Ramos (cell line): ENCODE data around the gene PCDHB5.
"Not testable (repeated sequence)": the region's sequence is repeated elsewhere in the genome, so short reads cannot be mapped to it uniquely, and the experiment has no call there.

Experiments
- in situ Hi-C: fragments of 300-500 bp; cut with MboI; formaldehyde crosslinking; loops from one replicate; pipeline ENCODE4 v1.14.3; 2022; ENCODE audit warnings: low sequenced_read_pairs; ENCODE audit not compliant: unreplicated experiment

Gene PCDHB5

DNA sequence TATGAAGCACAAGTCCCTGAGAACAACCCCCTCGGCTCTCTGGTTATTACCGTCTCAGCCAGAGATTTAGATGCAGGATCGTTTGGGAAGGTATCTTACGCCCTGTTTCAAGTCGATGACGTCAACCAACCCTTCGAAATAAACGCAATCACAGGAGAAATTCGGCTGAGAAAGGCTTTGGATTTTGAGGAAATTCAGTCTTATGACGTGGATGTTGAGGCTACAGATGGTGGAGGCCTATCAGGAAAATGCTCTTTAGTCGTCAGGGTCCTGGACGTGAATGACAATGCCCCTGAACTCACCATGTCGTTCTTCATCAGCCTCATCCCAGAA, 16.0 kb downstream of the PCDHB5 start:
- in situ Hi-C loops: no loop called here

DNA sequence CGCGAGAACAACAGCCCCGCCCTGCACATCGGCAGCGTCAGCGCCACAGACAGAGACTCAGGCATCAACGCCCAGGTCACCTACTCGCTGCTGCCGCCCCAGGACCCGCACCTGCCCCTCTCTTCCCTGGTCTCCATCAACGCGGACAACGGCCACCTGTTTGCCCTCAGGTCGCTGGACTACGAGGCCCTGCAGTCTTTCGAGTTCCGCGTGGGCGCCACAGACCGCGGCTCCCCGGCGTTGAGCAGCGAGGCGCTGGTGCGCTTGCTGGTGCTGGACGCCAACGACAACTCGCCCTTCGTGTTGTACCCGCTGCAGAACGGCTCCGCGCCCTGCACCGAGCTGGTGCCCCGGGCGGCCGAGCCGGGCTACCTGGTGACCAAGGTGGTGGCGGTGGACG, 16.6 kb downstream of the PCDHB5 start:
- in situ Hi-C loops: not testable (repeated sequence)

DNA sequence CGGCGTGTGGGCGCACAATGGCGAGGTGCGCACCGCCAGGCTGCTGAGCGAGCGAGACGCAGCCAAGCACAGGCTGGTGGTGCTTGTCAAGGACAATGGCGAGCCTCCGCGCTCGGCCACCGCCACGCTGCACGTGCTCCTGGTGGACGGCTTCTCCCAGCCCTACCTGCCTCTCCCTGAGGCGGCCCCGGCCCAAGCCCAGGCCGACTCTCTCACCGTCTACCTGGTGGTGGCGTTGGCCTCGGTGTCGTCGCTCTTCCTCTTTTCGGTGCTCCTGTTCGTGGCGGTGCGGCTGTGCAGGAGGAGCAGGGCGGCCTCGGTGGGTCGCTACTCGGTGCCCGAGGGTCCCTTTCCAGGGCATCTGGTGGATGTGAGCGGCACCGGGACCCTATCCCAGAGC, 17.1 kb downstream of the PCDHB5 start:
- in situ Hi-C loops: not testable (repeated sequence)

DNA sequence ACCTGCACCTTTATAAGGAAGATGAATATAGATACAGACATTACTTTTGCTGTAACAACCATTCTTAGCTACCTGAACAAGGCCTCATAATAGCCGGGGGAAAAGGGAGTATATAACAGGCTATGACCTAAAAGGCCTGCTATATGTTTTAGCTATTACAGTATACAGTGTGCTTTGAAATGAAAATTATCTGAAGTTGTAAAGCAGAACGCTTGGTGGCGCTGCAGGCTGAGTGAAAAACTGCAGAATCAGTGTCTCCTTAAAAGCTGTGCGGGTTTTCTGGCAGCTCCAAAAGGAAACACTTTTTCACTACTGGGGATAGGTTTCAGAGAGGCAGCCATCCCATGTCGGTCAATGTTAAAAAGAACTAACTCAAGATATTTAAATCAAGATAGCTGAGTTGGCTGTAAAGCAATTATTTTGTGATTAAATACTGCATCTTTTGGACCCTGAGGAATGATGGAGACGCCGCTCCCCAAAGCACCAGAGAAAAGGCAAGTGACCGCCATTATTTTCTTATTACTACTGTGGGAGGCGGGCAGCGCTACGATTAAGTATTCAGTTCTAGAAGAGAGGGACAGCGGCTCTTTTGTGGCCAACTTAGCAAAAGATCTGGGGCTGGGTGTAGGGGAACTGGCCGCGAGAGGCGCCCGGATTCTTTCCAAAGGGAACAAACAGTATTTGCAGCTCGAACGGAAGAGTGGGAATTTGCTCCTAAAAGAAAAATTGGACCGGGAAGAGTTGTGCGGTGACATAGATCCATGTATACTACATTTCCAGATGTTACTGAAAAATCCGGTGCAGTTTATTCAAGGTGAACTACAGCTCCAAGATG, 20.8 kb downstream of the PCDHB5 start:
- in situ Hi-C loops: no loop called here

DNA sequence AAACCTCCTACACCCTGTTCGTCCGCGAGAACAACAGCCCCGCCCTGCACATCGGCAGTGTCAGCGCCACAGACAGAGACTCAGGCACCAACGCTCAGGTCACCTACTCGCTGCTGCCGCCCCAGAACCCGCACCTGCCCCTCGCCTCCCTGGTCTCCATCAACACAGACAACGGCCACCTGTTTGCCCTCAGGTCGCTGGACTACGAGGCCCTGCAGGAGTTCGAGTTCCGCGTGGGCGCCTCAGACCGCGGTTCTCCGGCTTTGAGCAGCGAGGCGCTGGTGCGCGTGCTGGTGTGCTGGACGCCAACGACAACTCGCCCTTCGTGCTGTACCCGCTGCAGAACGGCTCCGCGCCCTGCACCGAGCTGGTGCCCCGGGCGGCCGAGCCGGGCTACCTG, 22.4 kb downstream of the PCDHB5 start:
- in situ Hi-C loops: not testable (repeated sequence)

DNA sequence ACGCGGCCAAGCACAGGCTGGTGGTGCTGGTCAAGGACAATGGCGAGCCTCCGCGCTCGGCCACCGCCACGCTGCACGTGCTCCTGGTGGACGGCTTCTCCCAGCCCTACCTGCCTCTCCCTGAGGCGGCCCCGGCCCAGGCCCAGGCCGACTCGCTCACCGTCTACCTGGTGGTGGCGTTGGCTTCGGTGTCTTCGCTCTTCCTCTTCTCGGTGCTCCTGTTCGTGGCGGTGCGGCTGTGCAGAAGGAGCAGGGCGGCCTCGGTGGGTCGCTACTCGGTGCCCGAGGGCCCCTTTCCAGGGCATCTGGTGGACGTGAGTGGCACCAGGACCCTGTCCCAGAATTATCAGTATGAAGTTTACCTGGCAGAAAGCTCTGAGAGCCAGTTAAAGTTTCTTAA, 22.9 kb downstream of the PCDHB5 start:
- in situ Hi-C loops: not testable (repeated sequence)

DNA sequence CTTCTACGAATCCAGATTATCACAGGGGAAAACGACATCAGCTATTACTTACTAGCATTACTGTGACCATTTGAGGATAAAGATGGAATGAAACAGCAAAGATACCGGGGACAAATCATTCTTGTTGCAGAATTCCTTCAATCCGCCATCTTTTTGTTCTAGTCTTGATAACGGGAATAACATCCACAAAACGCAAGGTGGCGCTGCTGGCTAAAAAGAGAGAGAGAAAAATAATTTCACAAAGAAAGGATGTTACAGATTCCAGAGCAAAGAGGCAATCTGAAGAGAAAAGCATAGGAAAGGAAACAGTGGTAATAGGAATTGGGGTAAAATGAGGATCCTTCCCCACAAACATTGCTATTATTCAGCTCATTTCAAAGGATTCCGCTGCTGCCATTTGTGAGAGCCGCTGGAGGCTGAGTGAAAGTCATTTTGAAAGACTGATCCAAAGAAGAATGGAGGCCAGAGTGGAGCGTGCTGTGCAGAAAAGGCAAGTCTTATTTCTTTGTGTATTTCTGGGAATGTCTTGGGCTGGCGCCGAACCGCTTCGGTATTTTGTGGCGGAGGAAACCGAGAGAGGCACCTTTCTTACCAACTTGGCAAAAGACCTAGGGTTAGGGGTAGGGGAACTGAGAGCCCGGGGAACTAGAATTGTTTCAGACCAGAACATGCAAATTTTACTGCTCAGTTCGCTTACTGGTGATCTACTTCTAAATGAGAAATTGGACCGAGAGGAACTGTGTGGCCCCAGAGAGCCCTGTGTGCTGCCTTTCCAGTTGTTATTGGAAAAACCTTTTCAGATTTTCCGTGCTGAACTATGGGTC, 37.6 kb downstream of the PCDHB5 start, which contains the start of gene PCDHB7:
PCDHB7 (plus strand) TSS at position 264 of the 824 bp plus-strand sequence; CDS start at position 456, 192 bp downstream.
- in situ Hi-C loops: no loop called here

DNA sequence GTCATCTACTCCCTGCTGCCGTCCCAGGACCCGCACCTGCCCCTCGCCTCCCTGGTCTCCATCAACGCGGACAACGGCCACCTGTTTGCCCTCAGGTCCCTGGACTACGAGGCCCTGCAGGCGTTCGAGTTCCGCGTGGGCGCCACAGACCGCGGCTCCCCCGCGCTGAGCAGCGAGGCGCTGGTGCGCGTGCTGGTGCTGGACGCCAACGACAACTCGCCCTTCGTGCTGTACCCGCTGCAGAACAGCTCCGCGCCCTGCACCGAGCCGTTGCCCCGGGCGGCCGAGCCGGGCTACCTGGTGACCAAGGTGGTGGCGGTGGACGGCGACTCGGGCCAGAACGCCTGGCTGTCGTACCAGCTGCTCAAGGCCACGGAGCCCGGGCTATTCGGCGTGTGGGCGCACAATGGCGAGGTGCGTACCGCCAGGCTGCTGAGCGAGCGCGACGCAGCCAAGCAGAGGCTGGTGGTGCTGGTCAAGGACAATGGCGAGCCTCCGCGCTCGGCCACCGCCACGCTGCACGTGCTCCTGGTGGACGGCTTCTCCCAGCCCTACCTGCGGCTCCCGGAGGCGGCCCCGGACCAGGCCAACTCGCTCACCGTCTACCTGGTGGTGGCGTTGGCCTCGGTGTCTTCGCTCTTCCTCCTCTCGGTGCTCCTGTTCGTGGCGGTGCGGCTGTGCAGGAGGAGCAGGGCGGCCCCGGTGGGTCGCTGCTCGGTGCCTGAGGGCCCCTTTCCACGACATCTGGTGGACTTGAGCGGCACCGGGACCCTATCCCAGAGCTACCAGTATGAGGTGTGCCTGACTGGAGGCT, 39.5 kb downstream of the PCDHB5 start:
- in situ Hi-C loops: not testable (repeated sequence)

DNA sequence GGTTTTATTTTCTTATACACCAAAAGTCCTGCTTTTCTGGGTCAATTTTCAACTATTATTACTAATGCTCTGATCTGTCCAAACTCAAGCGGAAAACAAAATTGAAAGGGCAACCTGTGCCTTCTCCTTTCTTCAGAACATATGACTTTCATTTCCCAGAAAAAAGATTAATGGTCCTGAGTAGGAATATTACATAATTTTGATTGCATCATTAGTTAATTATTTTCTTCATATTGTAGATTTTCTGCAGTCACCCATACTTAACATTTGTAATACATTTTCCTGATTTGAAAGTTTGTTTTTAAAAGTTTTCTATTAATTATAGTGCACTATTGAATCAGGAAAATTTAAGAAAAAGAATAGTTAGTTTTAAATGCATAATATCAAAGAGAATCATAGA, 40.9 kb downstream of the PCDHB5 start:
- in situ Hi-C loops: no loop called here

DNA sequence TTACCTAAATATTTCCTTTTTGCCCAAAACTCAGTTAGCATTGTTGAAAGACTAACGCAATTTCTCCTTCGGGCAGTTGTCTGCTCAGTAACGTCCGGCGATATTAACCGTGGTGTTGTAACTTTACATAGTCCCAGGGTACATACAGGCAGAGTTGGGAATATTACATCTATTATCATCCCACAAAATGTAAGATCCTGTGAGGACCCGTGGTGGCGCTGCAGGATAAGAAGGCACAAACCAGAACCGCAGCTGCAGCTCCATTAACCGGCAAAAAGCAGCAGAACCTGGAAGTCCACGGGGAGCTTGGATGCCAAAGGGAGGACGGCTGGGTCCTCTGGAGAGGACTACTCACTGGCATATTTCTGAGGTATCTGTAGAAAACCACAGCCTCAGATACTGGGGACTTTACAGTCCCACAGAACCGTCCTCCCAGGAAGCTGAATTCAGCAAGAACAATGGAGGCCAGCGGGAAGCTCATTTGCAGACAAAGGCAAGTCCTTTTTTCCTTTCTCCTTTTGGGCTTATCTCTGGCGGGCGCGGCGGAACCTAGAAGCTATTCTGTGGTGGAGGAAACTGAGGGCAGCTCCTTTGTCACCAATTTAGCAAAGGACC, 42.7 kb downstream of the PCDHB5 start, which contains the start of gene PCDHB8:
PCDHB8 (plus strand) TSS at position 214 of the 615 bp plus-strand sequence; CDS start at position 459, 245 bp downstream.
- in situ Hi-C loops: not testable (repeated sequence)

DNA sequence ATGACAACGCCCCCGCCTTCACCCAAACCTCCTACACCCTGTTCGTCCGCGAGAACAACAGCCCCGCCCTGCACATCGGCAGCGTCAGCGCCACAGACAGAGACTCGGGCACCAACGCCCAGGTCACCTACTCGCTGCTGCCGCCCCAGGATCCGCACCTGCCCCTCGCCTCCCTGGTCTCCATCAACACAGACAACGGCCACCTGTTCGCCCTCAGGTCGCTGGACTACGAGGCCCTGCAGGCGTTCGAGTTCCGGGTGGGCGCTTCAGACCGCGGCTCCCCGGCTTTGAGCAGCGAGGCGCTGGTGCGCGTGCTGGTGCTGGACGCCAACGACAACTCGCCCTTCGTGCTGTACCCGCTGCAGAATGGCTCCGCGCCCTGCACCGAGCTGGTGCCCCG, 44.4 kb downstream of the PCDHB5 start:
- in situ Hi-C loops: not testable (repeated sequence)

DNA sequence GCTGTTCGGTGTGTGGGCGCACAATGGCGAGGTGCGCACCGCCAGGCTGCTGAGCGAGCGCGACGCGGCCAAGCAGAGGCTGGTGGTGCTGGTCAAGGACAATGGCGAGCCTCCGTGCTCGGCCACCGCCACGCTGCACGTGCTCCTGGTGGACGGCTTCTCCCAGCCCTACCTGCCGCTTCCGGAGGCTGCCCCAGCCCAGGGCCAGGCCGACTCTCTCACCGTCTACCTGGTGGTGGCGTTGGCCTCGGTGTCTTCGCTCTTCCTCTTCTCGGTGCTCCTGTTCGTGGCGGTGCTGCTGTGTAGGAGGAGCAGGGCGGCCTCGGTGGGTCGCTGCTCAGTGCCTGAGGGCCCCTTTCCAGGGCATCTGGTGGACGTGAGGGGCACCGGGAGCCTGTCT, 44.9 kb downstream of the PCDHB5 start:
- in situ Hi-C loops: not testable (repeated sequence)

DNA sequence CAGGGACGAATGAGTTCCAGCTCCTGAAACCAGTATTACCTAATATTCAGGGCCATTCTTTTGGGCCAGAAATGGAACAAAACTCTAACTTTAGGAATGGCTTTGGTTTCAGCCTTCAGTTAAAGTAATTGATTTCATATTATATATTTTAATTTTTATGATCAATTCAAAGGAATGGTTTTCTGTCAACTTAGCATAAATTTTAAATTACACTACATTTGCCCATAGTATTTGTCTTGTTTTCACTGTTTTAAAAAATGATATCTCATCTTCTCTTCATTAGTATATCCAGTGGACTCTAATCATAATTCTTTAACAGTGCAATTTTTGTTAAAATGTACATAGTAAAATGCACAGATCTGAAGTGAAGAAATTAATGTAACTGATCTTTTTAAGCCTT, 45.3 kb downstream of the PCDHB5 start:
- in situ Hi-C loops: no loop called here

DNA sequence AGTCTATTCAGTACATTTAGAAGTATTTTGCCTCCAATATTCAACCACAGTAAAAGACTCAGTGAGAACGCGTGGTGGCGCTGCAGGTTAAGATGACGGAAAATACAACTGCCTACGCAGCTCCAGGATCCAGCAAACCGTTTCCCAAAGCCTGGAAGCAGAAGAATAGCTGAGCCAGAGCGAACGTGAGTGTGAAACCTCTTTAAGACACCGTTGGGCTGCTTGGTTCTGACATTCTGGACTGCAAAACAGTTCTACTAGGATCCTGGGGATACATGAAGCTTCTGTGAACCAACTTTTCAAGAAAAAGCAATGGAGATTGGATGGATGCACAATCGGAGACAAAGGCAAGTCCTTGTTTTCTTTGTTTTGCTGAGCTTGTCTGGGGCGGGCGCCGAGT, 47.2 kb downstream of the PCDHB5 start, which contains the start of gene PCDHB16:
PCDHB16 (plus strand) TSS at position 140 of the 400 bp plus-strand sequence; CDS start at position 313, 173 bp downstream.
- in situ Hi-C loops: no loop called here

DNA sequence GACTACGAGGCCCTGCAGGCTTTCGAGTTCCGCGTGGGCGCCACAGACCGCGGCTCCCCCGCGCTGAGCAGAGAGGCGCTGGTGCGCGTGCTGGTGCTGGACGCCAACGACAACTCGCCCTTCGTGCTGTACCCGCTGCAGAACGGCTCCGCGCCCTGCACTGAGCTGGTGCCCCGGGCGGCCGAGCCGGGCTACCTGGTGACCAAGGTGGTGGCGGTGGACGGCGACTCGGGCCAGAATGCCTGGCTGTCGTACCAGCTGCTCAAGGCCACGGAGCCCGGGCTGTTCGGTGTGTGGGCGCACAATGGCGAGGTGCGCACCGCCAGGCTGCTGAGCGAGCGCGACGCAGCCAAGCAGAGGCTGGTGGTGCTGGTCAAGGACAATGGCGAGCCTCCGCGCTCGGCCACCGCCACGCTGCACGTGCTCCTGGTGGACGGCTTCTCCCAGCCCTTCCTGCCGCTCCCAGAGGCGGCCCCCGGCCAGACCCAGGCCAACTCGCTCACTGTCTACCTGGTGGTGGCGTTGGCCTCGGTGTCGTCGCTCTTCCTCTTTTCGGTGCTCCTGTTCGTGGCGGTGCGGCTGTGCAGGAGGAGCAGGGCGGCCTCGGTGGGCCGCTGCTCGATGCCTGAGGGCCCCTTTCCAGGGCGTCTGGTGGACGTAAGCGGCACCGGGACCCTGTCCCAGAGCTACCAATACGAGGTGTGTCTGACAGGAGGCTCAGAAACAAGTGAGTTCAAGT, 49.3 kb downstream of the PCDHB5 start:
- in situ Hi-C loops: not testable (repeated sequence)

DNA sequence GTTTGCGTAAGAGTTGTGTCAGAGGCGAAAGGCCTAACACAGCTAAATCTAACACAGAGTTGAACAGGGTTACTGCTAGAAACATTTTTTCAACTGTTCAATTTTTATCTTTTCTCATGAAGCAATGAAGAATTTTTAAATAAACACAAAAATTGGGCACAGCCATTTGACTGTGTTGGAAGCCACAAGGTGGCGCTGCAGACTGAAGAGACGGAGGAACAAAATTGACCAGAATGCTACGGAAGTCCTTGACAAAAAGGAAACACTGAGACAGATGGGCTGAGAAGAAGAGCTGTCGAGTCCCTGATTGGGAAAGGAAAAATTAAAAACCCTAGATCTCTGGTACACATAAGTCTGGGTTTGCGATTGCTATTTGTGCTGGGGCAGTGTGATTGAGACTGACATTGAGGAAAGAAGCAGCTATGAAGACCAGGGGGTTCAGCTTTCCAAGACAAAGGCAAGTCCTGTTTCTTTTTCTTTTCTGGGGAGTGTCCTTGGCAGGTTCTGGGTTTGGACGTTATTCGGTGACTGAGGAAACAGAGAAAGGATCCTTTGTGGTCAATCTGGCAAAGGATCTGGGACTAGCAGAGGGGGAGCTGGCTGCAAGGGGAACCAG, 52.0 kb downstream of the PCDHB5 start, which contains the start of gene PCDHB9:
PCDHB9 (plus strand) TSS at position 265 of the 616 bp plus-strand sequence; CDS start at position 423, 158 bp downstream.
- in situ Hi-C loops: no loop called here
